22Rv1 (cell line): ENCODE results near the gene RALGPS2.

Source experiments
- CTCF ChIP-seq: fragments of 450-650 bp; IDR thresholded peaks from 2 replicates; pipeline ENCODE4 v1.5.1; 2017; ENCODE audit warnings: mild to moderate bottlenecking
- ZFX ChIP-seq: fragments of 450-650 bp; IDR thresholded peaks from 2 replicates; pipeline ENCODE4 v1.6.1; 2017; ENCODE audit warnings: antibody characterized with exemption, borderline replicate concordance

GRCh38 chr1:178919581-178919980 is 194.5 kb downstream of the RALGPS2 start:
- TF ChIP-seq CTCF: no peak
- no peak for TF ChIP-seq ZFX
